ENCODE measurements around the gene BAG2.

Gene BAG2

GRCh38 chr6:57173056-57173885 is 1.1 kb downstream of the BAG2 start:
- DNase-seq: peak in 25 of 42 donors; percentile 5 to 51 (median 23)
- intact Hi-C loops (cut with DNase I): loop anchor here (5.0 to 10.0 kb wide), 3 partner anchors 49 to 142 kb away; partner anchors contain the start of genes KIAA1586, PRIM2 and RAB23

- intact Hi-C loops (cut with DNase I): loop anchor here (5.0 to 10.0 kb wide), 3 partner anchors 48 to 141 kb away; partner anchors contain the start of genes KIAA1586, PRIM2 and RAB23
- no peak for DNase-seq
These were observed 1.9 kb downstream of the BAG2 start for GRCh38 chr6:57173886-57174510.

GRCh38 chr6:57174511-57174907 is 2.4 kb downstream of the BAG2 start:
- intact Hi-C loops (cut with DNase I): loop anchor here (5.0 to 10.0 kb wide), 3 partner anchors 48 to 140 kb away; partner anchors contain the start of genes KIAA1586, PRIM2 and RAB23

GRCh38 chr6:57177545-57178265 is 5.6 kb downstream of the BAG2 start:
- intact Hi-C loops (cut with DNase I): loop anchor here (10.0 kb wide), 1 partner anchor 137 kb away; the partner anchor contains the start of gene PRIM2

More at GRCh38 chr6:57174511-57174907, 2.4 kb downstream of the BAG2 start:
- no peak for DNase-seq

GRCh38 chr6:57180596-57180995 is 8.5 kb downstream of the BAG2 start:
- DNase-seq: no peak
- intact Hi-C loops (cut with DNase I): no loop called here

More at GRCh38 chr6:57177545-57178265, 5.6 kb downstream of the BAG2 start:
- no peak for DNase-seq

GRCh38 chr6:57182017-57182432 is 9.9 kb downstream of the BAG2 start:
- intact Hi-C loops (cut with DNase I): no loop called here
- DNase-seq: no peak

GRCh38 chr6:57183336-57183735 is 11.2 kb downstream of the BAG2 start:
- DNase-seq: no peak
- intact Hi-C loops (cut with DNase I): no loop called here

GRCh38 chr6:57190140-57190539 is 18.0 kb downstream of the BAG2 start:
- intact Hi-C loops (cut with DNase I): no loop called here
- no peak for DNase-seq

- intact Hi-C loops (cut with DNase I): no loop called here
- no peak for DNase-seq
These were observed 21.1 kb downstream of the BAG2 start for GRCh38 chr6:57193177-57193576.

GRCh38 chr6:57195457-57195856 is 23.3 kb downstream of the BAG2 start:
- intact Hi-C loops (cut with DNase I): no loop called here
- no peak for DNase-seq

- no peak for DNase-seq
- intact Hi-C loops (cut with DNase I): no loop called here
These were observed 27.0 kb downstream of the BAG2 start for GRCh38 chr6:57198926-57199636.

GRCh38 chr6:57201718-57202117 is 29.6 kb downstream of the BAG2 start:
- no peak for DNase-seq
- intact Hi-C loops (cut with DNase I): no loop called here

GRCh38 chr6:57205550-57206328 is 33.6 kb downstream of the BAG2 start:
- intact Hi-C loops (cut with DNase I): no loop called here
- DNase-seq: no peak

GRCh38 chr6:57207141-57207540 is 35.0 kb downstream of the BAG2 start:
- no peak for DNase-seq

GRCh38 chr6:57207872-57208271 is 35.7 kb downstream of the BAG2 start:
- intact Hi-C loops (cut with DNase I): no loop called here
- no peak for DNase-seq

More at GRCh38 chr6:57207141-57207540, 35.0 kb downstream of the BAG2 start:
- intact Hi-C loops (cut with DNase I): no loop called here

- no peak for DNase-seq
- intact Hi-C loops (cut with DNase I): no loop called here
These were observed 36.9 kb downstream of the BAG2 start for GRCh38 chr6:57209030-57209429.

- intact Hi-C loops (cut with DNase I): no loop called here
- DNase-seq: no peak
These were observed 37.9 kb downstream of the BAG2 start for GRCh38 chr6:57210060-57210459.

GRCh38 chr6:57215260-57215659 is 43.1 kb downstream of the BAG2 start:
- intact Hi-C loops (cut with DNase I): no loop called here
- DNase-seq: no peak
